GM18499 (cell line): ENCODE measurements around the gene APH1A.
A peak's percentile ranks its signal among the peaks of the same experiment; 100 is the strongest.
"Not testable (repeated sequence)": the region's sequence is repeated elsewhere in the genome, so short reads cannot be mapped to it uniquely, and the experiment has no call there.

Source experiments
- ATAC-seq: cut with Tn5 transposase; IDR thresholded peaks from one replicate; pipeline ENCODE4 v1.9.1; 2021; ENCODE audit warnings: moderate number of reproducible peaks; ENCODE audit not compliant: insufficient read depth, unreplicated experiment

Gene APH1A

GRCh38 chr1:150269451-150269850 lies 635 bp upstream of the APH1A start:
- no peak for ATAC-seq

- no peak for ATAC-seq
Measured at GRCh38 chr1:150268340-150268704, 494 bp downstream of the APH1A start.

- no peak for ATAC-seq
Measured at GRCh38 chr1:150267896-150268295, 920 bp downstream of the APH1A start.

- ATAC-seq = no peak
Measured at GRCh38 chr1:150263549-150263948, 5.3 kb downstream of the APH1A start.

DNA sequence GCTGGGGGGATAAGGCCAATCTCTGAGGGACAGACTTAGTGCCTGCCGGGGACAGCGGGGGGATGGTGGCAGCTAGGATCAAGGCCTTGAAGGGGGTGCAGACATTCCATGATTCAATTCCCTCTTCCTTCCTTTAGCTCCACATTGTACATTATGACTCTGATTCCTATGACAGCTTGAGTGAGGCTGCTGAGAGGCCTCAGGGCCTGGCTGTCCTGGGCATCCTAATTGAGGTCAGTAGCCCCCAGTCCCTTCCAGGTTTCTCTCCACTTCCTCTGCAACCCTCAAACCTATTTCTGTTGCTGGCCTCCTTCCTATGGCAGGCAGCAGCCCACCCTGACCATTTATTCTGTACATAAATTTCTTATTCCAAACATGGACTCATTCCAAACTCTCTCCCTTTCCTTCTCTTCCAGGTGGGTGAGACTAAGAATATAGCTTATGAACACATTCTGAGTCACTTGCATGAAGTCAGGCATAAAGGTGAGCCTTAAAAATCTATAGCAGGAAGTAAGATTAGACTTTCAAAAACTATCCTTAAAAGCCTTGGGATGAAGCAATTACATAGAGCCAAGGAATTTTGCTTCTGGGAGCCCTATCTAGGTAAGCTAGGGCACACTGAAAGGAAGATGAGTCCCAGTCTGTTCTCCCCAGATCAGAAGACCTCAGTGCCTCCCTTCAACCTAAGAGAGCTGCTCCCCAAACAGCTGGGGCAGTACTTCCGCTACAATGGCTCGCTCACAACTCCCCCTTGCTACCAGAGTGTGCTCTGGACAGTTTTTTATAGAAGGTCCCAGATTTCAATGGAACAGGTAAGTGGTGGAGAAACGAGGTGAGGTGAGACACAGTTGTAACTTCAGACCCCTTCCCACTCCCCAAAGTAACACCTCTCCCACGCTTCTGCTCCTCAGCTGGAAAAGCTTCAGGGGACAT lies 6.2 kb downstream of the APH1A start:
- no peak for ATAC-seq

- no peak for ATAC-seq
Measured at GRCh38 chr1:150261367-150261766, 7.4 kb downstream of the APH1A start.

- no peak for ATAC-seq
Measured at GRCh38 chr1:150259758-150260669, 8.8 kb downstream of the APH1A start.

DNA sequence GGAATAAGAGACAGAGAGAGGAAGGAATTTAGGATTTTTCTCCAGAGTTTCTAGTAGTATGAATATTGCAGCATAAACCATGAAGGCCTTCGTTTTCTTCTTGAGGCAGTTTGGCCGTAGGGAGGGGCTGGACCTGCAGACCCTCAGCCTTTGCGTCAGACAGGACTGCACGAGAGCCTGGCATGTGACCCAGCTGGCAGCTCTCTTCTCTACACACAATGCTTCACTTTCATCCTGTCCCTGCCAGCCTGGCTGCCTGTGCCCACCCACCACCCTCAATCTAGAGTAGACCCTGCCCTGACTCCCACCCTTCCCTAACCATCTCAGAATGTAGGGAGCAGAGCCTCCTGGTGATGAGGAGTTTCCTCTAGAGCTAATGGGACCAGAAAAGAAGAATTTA lies 9.6 kb downstream of the APH1A start:
- no peak for ATAC-seq

GRCh38 chr1:150257624-150258585 lies 10.9 kb downstream of the APH1A start, which contains the start of gene CA14:
TSS of gene CA14 (plus strand) at chr1:150257774. CDS start at chr1:150258129, 355 bp downstream.
- ATAC-seq = no peak

DNA sequence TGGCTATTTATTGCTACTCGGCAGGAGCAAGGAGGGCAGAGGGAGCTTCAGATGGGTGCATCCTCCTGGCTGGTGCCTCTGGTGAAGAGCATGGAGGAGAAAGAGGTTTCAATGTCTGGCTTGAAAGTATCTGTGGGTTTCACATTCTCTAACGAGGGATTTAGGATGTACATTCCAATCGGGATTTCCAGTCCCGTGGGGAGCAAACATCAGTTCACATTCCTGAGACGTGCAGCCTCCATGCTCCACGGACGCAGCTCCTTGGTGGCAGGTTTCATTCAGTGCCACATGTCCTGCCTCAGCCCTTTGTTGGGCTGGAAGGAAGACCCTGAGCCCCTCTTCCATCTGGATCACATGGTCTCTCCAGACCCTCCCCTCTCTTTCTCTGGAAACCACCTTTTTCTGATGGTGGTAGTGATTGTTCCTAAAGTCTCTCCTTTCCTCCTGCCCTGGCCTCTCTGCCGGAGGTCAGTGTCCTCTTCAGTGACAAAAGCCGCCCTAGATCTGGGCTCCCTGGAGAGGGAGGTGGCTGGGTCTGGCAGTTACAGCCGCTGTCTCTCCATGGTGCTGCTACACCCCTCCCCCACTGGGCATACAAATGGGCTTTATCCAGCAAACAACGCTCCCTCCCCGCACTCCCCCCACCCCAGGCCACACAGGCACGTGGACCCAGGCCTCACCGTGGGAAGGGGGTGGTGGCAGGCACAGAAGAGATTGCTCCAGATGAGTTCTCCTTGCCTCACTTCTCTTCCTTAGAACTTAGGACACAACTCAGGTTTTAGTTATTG lies 12.1 kb downstream of the APH1A start:
- ATAC-seq = no peak

DNA sequence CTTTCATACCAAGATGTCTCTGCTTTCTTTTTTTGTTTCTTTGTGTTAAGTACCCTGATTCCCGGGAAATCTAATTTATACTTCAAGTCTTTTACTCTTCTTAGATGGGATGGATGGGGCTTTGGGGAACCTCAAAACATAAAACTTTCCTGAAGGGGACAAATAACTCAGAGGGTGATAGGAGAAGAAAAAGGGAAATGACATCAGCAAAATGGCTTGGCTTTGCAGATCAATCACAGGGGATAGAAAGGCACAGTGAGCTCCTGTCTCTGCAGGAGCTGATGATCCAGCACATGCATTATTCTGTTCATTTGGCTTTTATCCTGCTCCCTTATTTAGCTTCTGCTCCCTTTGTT lies 12.6 kb downstream of the APH1A start:
- no peak for ATAC-seq

DNA sequence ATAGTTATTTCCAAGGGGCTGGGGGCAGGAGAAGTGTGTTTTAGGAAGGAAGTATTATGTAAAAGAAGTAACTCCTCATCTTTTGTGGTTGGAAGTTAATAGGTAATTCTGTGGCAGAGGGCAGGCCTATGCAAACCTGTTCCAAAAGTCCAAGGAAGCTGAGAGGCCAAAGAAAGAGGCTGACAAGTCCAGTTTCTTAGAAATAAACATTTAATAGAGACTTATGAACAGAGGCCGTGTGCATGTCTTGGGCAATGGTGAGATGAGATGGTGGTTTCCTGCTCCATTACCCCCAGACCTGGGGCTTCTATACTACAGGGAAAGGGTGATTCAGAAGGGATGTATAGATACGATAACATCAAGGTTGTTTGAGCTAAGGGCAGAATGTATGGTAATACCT lies 18.9 kb downstream of the APH1A start:
- ATAC-seq = no peak

DNA sequence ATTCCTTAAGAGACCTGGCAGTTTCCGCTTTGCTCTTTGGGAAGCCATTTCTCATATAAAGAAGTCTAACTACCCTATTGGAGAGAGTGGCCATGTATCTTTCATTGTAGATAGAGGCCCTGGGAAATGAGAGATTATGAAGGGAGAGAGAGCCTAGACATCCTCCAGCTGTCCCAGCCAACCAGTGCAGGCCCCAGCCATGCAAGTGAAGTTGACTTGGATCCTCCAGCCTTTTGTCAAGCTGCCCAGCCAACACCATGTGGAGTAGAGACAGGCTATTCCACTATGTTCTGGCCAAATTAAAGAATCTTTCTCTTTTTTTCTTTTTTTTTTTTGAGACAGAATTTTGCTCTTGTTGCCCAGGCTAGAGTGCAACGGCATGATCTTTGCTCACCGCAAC lies 25.8 kb downstream of the APH1A start:
- no peak for ATAC-seq

- ATAC-seq = no peak
Measured at GRCh38 chr1:150237746-150238145, 31.1 kb downstream of the APH1A start.

- ATAC-seq = not testable (repeated sequence)
Measured at GRCh38 chr1:150237176-150237575, 31.6 kb downstream of the APH1A start.

GRCh38 chr1:150236614-150237100 lies 32.2 kb downstream of the APH1A start:
- no peak for ATAC-seq

DNA sequence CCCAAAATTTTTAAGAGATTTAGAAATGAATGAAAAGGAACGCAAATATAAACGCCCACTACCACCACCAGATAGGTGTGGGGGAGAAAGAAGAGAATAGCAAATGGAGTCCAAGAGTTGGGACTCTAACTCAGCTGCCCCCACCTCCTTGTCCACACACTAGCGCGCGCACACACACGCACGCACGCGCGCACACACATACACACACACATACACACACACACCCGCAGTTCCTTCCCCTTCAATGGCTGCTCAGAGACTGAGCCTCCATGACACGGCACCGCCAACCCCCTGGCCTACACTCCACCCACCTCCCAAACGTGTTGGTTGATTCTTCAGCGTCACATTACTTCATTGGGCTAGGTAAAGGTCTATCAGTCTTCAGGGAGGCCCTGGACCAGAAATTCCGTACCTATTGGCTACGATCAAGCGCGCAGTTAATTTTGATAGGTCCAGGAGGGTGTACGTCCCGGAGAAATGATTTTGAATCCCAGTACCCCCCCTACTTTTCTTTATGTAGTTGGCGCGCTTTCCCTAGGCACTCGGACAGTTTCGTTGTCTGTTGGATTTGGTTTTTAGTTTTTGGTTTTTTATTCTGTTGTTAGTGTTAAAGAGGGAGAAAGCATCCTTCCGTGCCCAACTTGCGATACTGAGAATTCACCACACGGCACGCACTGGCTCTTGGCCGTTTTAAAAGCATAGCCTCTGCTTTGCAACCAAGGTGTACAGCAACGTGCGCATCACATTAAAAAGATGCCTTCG lies 32.8 kb downstream of the APH1A start, which contains the start of gene ANP32E:
ANP32E (minus strand) TSS at position 261 of the 762 bp plus-strand sequence. CDS start 326 bp downstream, outside the sequence.
- ATAC-seq = peak; percentile 71

DNA sequence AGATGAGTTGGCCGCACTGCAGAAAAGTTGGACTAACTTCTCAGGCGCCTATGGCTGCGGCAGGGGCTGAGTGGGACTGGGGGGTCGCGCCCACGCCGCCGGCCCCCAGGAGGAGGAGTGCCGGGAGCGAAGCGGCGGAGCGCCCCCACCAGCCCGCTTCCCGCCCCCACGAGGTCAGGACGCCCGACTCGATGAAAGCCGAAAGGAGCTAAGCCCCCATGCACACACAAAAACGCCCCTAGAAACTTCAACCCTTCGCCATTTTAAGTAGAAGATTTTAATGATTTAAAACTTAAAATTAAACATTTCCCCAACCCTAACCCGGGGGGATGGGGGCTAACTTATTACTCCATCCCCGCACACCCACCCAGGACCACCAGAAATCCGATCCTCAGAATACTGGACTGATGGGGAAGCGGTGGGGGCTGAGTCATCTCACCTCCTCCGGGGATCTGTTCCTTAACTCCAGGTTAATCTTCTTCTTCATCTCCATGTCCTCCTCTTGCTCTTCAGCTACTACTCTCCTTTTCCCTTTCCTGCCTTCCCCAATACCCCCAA lies 33.4 kb downstream of the APH1A start:
- ATAC-seq = no peak
